WTC11 (cell line): ENCODE results near the gene LYRM7. TPM values are rescaled to one million over a fixed set of nuclear protein-coding genes. Genes with fewer than 3 reads are reported as not detected.
A peak's percentile ranks its signal among the peaks of the same experiment; 100 is the strongest.

Experiments
- ATAC-seq: fragments of 200-7000 bp; cut with Tn5 transposase; 2 replicates; pipeline ENCODE4 v1.10.0; 2021; ENCODE audit warnings: mild to moderate bottlenecking, moderate library complexity
- CTCF ChIA-PET: fragments of 300-600 bp; sonication (Branson Sonifier 250); formaldehyde crosslinking; loops from one replicate; lab custom pipeline; 2021; ENCODE audit warnings: antibody characterized with exemption; lab: Charles Lee
- POLR2A ChIA-PET: fragments of 350-600 bp; sonication (Branson Sonifier 250); formaldehyde crosslinking; loops from one replicate; lab custom pipeline; 2021; ENCODE audit warnings: antibody characterized with exemption; lab: Charles Lee
- DNase-seq: peaks from one replicate; pipeline ENCODE4 v3.0.0; 2021; ENCODE audit warnings: low spot score
- H3K27ac Mint-ChIP-seq: 2 replicates; pipeline ENCODE4 v1.8.0; 2021; ENCODE audit warnings: mixed read lengths
- H3K27me3 Mint-ChIP-seq: 2 replicates; pipeline ENCODE4 v1.8.0; 2021; ENCODE audit warnings: low read depth, mild to moderate bottlenecking, moderate library complexity, mixed read lengths
- H3K36me3 Mint-ChIP-seq: 2 replicates; pipeline ENCODE4 v1.8.0; 2021; ENCODE audit warnings: mixed read lengths
- H3K4me1 Mint-ChIP-seq: 2 replicates; pipeline ENCODE4 v1.8.0; 2022; ENCODE audit warnings: mixed read lengths
- H3K4me3 Mint-ChIP-seq: 2 replicates; pipeline ENCODE4 v1.8.0; 2021; ENCODE audit warnings: mild to moderate bottlenecking, moderate library complexity, mixed read lengths
- H3K9me3 Mint-ChIP-seq: 2 replicates; pipeline ENCODE4 v1.8.0; 2021; ENCODE audit warnings: mixed read lengths
- AFF4 ChIP-seq: sonication (generic); formaldehyde crosslinking; IDR thresholded peaks from 2 replicates; pipeline ENCODE4 v1.8.1; 2023; ENCODE audit warnings: mild to moderate bottlenecking, missing genetic modification reagents, borderline replicate concordance
- CREB1 ChIP-seq: sonication (generic); formaldehyde crosslinking; IDR thresholded peaks from 2 replicates; pipeline ENCODE4 v1.8.0; 2023; ENCODE audit warnings: mild to moderate bottlenecking, missing genetic modification reagents
- E2F1 ChIP-seq: sonication (generic); formaldehyde crosslinking; IDR thresholded peaks from 2 replicates; pipeline ENCODE4 v1.8.0; 2022; ENCODE audit warnings: mild to moderate bottlenecking, missing genetic modification reagents
- GTF2I ChIP-seq: fragments of 250-450 bp; sonication (Bioruptor Pico); conservative IDR thresholded peaks from 2 replicates; pipeline ENCODE4 v1.4.0; 2021; ENCODE audit warnings: mild to moderate bottlenecking
- IRF2 ChIP-seq: sonication (generic); formaldehyde crosslinking; IDR thresholded peaks from 2 replicates; pipeline ENCODE4 v1.8.0; 2022; ENCODE audit warnings: low read depth, missing genetic modification reagents, borderline replicate concordance
- JAZF1 ChIP-seq: fragments of 250-450 bp; sonication (Bioruptor Pico); IDR thresholded peaks from 2 replicates; pipeline ENCODE4 v1.9.0; 2021; ENCODE audit warnings: moderate library complexity, mild to moderate bottlenecking, inconsistent platforms
- MYBL2 ChIP-seq: sonication (generic); formaldehyde crosslinking; IDR thresholded peaks from 2 replicates; pipeline ENCODE4 v1.8.1; 2023; ENCODE audit warnings: mild to moderate bottlenecking, moderate library complexity, missing genetic modification reagents
- NFATC4 ChIP-seq: fragments of 250-450 bp; sonication (Bioruptor Pico); IDR thresholded peaks from 2 replicates; pipeline ENCODE4 v1.9.0; 2021; ENCODE audit warnings: mild to moderate bottlenecking
- OVOL2 ChIP-seq: fragments of 250-450 bp; sonication (Bioruptor Pico); IDR thresholded peaks from 2 replicates; pipeline ENCODE4 v1.9.0; 2021; ENCODE audit warnings: mild to moderate bottlenecking, borderline replicate concordance
- RELA ChIP-seq: sonication (generic); formaldehyde crosslinking; IDR thresholded peaks from 2 replicates; pipeline ENCODE4 v1.8.1; 2022; ENCODE audit warnings: missing genetic modification reagents, mild to moderate bottlenecking, borderline replicate concordance
- RORB ChIP-seq: fragments of 250-450 bp; sonication (Bioruptor Pico); IDR thresholded peaks from 2 replicates; pipeline ENCODE4 v1.9.0; 2021; ENCODE audit warnings: mild to moderate bottlenecking
- SP1 ChIP-seq: sonication (generic); formaldehyde crosslinking; conservative IDR thresholded peaks from 2 replicates; pipeline ENCODE4 v1.8.1; 2022; ENCODE audit warnings: missing genetic modification reagents
- total RNA-seq: library from RNA; stranded (reverse); gene quantifications from 3 replicates; pipeline ENCODE4 v1.2.3, GENCODE V29; 2021
- TF ChIP-seq, protein P1 (sequence below): fragments of 250-450 bp; sonication (Bioruptor Pico); IDR thresholded peaks from 2 replicates; pipeline ENCODE4 v1.9.0; 2021; ENCODE audit warnings: mild to moderate bottlenecking
- TF ChIP-seq, protein P2 (sequence below): fragments of 250-450 bp; sonication (Bioruptor Pico); IDR thresholded peaks from 2 replicates; pipeline ENCODE4 v2.1.2; 2022; ENCODE audit warnings: mild to moderate bottlenecking, moderate library complexity
- TF ChIP-seq, protein P3 (sequence below): sonication (generic); formaldehyde crosslinking; IDR thresholded peaks from 2 replicates; pipeline ENCODE4 v1.8.0; 2023; ENCODE audit warnings: mild to moderate bottlenecking, missing genetic modification reagents

LYRM7 gene
- total RNA-seq, 1 experiment from 2014 or later, result 11.2 TPM

- H3K4me1 Mint-ChIP-seq, result peaks cover 7% of the 10 kb centered on the region; the same call in 1 of the 2 replicates
- H3K9me3 Mint-ChIP-seq, result no peaks in the 10 kb centered on the region
- H3K27ac Mint-ChIP-seq, result no peak overlapping the region
- H3K27me3 Mint-ChIP-seq, result no peaks in the 10 kb centered on the region
- TF ChIP-seq IRF2 (CRISPR knock-in tag), result no peak
- TF ChIP-seq OVOL2, result no peak
- TF ChIP-seq, protein P1, sequence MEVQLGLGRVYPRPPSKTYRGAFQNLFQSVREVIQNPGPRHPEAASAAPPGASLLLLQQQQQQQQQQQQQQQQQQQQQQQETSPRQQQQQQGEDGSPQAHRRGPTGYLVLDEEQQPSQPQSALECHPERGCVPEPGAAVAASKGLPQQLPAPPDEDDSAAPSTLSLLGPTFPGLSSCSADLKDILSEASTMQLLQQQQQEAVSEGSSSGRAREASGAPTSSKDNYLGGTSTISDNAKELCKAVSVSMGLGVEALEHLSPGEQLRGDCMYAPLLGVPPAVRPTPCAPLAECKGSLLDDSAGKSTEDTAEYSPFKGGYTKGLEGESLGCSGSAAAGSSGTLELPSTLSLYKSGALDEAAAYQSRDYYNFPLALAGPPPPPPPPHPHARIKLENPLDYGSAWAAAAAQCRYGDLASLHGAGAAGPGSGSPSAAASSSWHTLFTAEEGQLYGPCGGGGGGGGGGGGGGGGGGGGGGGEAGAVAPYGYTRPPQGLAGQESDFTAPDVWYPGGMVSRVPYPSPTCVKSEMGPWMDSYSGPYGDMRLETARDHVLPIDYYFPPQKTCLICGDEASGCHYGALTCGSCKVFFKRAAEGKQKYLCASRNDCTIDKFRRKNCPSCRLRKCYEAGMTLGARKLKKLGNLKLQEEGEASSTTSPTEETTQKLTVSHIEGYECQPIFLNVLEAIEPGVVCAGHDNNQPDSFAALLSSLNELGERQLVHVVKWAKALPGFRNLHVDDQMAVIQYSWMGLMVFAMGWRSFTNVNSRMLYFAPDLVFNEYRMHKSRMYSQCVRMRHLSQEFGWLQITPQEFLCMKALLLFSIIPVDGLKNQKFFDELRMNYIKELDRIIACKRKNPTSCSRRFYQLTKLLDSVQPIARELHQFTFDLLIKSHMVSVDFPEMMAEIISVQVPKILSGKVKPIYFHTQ (CRISPR knock-in tag), result no peak
- no peak for TF ChIP-seq RELA (CRISPR knock-in tag)
- TF ChIP-seq, protein P2, sequence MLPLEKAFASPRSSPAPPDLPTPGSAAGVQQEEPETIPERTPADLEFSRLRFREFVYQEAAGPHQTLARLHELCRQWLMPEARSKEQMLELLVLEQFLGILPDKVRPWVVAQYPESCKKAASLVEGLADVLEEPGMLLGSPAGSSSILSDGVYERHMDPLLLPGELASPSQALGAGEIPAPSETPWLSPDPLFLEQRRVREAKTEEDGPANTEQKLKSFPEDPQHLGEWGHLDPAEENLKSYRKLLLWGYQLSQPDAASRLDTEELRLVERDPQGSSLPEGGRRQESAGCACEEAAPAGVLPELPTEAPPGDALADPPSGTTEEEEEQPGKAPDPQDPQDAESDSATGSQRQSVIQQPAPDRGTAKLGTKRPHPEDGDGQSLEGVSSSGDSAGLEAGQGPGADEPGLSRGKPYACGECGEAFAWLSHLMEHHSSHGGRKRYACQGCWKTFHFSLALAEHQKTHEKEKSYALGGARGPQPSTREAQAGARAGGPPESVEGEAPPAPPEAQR, result no peak
- TF ChIP-seq CREB1, result no peak
- TF ChIP-seq MYBL2 (CRISPR knock-in tag), result no peak
- ATAC-seq (no peak), DNase-seq (no peak)
- POLR2A ChIA-PET, result no interaction called here
- H3K36me3 Mint-ChIP-seq, result no peaks in the 10 kb centered on the region
- CTCF ChIA-PET, result no interaction called here
- H3K4me3 Mint-ChIP-seq, result no peak overlapping the region
Observed at GRCh38 chr5:131229623-131230022, 58.9 kb downstream of the LYRM7 start.

GRCh38 chr5:131230406-131230805 is 59.7 kb downstream of the LYRM7 start:
- ATAC-seq (peak; percentile 98), DNase-seq (no peak)
- CTCF ChIA-PET, result no interaction called here
- POLR2A ChIA-PET, result no interaction called here
- Mint-ChIP-seq H3K36me3 (no peaks in the 10 kb centered on the region), H3K27me3 (no peaks in the 10 kb centered on the region), H3K27ac (no peak overlapping the region)
- no peak for TF ChIP-seq E2F1
- TF ChIP-seq GTF2I, result peak; percentile 66; the same call in 1 of the 2 replicates
- TF ChIP-seq, protein P1 (CRISPR knock-in tag), result no peak
- TF ChIP-seq, protein P3, sequence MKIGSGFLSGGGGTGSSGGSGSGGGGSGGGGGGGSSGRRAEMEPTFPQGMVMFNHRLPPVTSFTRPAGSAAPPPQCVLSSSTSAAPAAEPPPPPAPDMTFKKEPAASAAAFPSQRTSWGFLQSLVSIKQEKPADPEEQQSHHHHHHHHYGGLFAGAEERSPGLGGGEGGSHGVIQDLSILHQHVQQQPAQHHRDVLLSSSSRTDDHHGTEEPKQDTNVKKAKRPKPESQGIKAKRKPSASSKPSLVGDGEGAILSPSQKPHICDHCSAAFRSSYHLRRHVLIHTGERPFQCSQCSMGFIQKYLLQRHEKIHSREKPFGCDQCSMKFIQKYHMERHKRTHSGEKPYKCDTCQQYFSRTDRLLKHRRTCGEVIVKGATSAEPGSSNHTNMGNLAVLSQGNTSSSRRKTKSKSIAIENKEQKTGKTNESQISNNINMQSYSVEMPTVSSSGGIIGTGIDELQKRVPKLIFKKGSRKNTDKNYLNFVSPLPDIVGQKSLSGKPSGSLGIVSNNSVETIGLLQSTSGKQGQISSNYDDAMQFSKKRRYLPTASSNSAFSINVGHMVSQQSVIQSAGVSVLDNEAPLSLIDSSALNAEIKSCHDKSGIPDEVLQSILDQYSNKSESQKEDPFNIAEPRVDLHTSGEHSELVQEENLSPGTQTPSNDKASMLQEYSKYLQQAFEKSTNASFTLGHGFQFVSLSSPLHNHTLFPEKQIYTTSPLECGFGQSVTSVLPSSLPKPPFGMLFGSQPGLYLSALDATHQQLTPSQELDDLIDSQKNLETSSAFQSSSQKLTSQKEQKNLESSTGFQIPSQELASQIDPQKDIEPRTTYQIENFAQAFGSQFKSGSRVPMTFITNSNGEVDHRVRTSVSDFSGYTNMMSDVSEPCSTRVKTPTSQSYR, result no peak
- no peak for TF ChIP-seq SP1 (CRISPR knock-in tag)
- TF ChIP-seq, all 79 proteins: peak for 1
- no peaks in the 10 kb centered on the region for H3K9me3 Mint-ChIP-seq
- no peak overlapping the region for H3K4me3 Mint-ChIP-seq
- H3K4me1 Mint-ChIP-seq, result peaks cover 7% of the 10 kb centered on the region; the same call in 1 of the 2 replicates

DNA sequence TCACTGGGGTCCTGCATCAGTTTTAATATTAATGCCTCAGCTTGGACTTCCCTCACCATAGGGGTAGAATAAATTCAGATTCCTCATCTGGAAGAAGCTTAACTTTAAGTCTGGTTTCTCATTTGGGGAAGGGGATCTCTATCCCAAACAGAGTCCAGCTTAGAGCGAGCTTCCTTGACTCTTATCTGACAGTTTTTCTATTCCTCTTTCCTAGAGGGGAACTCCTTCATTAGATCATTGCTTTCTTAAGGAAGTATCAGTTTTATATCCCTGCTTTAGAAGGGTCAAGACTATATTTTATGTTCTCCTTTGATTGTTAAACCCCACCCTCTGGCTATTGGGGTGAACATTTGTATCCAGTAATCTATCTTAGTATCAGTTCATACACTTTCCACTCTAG is 68.9 kb downstream of the LYRM7 start:
- ChIA-PET POLR2A (no interaction called here), CTCF (interaction anchor here (1.5 kb wide), 1 partner anchor 142 kb away, joined by 3 read pairs; no protein-coding TSS in a partner anchor)
- DNase-seq (no peak), ATAC-seq (no peak)
- no peak overlapping the region for H3K27ac Mint-ChIP-seq
- no peaks in the 10 kb centered on the region for H3K36me3 Mint-ChIP-seq
- no peaks in the 10 kb centered on the region for H3K9me3 Mint-ChIP-seq
- no peak overlapping the region for H3K4me3 Mint-ChIP-seq
- H3K4me1 Mint-ChIP-seq, result no peaks in the 10 kb centered on the region
- no peaks in the 10 kb centered on the region for H3K27me3 Mint-ChIP-seq
- TF ChIP-seq NFATC4 (CRISPR knock-in tag) (no peak), AFF4 (CRISPR knock-in tag) (no peak), JAZF1 (no peak), RORB (no peak)
